GM23338 (cell line): ENCODE measurements around the gene SPECC1L.

Experiments used
- CREB1 ChIP-seq: fragments of 250-450 bp; sonication (Bioruptor Pico); IDR thresholded peaks from 2 replicates; pipeline ENCODE4 v1.5.0; 2020; ENCODE audit warnings: low read depth, mild to moderate bottlenecking, moderate library complexity
- EZH2 ChIP-seq: fragments of 200-600 bp; sonication (generic); IDR thresholded peaks from one replicate; pipeline ENCODE4 v1.8.0; 2017; ENCODE audit warnings: antibody characterized with exemption, mild to moderate bottlenecking, low read depth; ENCODE audit not compliant: unreplicated experiment
- EZH2phosphoT487 ChIP-seq: fragments of 200-600 bp; sonication (generic); IDR thresholded peaks from one replicate; pipeline ENCODE4 v1.8.1; 2018; ENCODE audit warnings: antibody characterized with exemption; ENCODE audit not compliant: unreplicated experiment
- JUNB ChIP-seq: IDR thresholded peaks from one replicate; pipeline ENCODE4 v1.6.1; 2016; ENCODE audit warnings: antibody characterized with exemption; ENCODE audit not compliant: unreplicated experiment
- NANOG ChIP-seq: IDR thresholded peaks from 2 replicates; pipeline ENCODE4 v1.6.1; 2016; ENCODE audit warnings: antibody characterized with exemption, borderline replicate concordance
- POLR2AphosphoS5 ChIP-seq: IDR thresholded peaks from 2 replicates; pipeline ENCODE4 v1.6.1; 2016; ENCODE audit warnings: antibody characterized with exemption, low read depth
- ZNF114 ChIP-seq: fragments of 250-450 bp; sonication (Bioruptor Pico); IDR thresholded peaks from 2 replicates; pipeline ENCODE4 v1.5.0; 2020; ENCODE audit warnings: mild to moderate bottlenecking, moderate library complexity
- ZNF331 ChIP-seq: fragments of 250-450 bp; sonication (Bioruptor Pico); IDR thresholded peaks from 2 replicates; pipeline ENCODE4 v1.5.0; 2020; ENCODE audit warnings: low read depth, mild to moderate bottlenecking, moderate library complexity
- TF ChIP-seq, protein P1 (sequence below), 2 experiments: fragments of 200-600 bp in 1 of 2; sonication (generic) in 1 of 2; conservative IDR thresholded peaks; 2 replicates each; pipeline versions ENCODE4 v1.5.1 to v1.6.1; 2016 to 2017; ENCODE audit warnings: antibody characterized with exemption in 2 of 2, low read depth in 2 of 2, mild to moderate bottlenecking in 2 of 2, moderate library complexity in 1 of 2
- TF ChIP-seq, protein P2 (sequence below): IDR thresholded peaks from one replicate; pipeline ENCODE4 v1.6.1; 2018; ENCODE audit warnings: antibody characterized with exemption; ENCODE audit not compliant: unreplicated experiment
- TF ChIP-seq, protein P3 (sequence below): fragments of 250-450 bp; sonication (Bioruptor Pico); IDR thresholded peaks from 2 replicates; pipeline ENCODE4 v1.5.0; 2020; ENCODE audit warnings: mild to moderate bottlenecking, moderate library complexity
- TF ChIP-seq, protein P4 (sequence below): IDR thresholded peaks from 2 replicates; pipeline ENCODE4 v1.6.1; 2016; ENCODE audit warnings: antibody characterized with exemption

DNA sequence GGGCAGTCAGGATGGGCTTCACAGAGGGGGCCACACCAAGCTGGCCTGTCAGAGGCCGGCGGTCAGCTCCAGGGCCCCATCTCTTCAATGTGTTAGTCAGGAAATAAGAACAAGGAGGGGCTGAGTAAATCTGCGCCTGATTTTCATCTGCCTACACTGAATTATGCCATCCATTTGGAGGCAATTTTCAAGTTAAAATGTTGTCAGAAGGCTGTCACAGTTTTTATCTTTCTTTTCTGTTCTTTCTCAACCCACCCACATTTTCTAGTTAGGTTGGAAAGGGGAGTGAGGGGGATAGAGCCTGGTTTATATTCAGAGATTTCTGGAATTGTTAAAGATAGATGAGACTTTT lies 175.6 kb downstream of the SPECC1L start:
- TF ChIP-seq, protein P1, sequence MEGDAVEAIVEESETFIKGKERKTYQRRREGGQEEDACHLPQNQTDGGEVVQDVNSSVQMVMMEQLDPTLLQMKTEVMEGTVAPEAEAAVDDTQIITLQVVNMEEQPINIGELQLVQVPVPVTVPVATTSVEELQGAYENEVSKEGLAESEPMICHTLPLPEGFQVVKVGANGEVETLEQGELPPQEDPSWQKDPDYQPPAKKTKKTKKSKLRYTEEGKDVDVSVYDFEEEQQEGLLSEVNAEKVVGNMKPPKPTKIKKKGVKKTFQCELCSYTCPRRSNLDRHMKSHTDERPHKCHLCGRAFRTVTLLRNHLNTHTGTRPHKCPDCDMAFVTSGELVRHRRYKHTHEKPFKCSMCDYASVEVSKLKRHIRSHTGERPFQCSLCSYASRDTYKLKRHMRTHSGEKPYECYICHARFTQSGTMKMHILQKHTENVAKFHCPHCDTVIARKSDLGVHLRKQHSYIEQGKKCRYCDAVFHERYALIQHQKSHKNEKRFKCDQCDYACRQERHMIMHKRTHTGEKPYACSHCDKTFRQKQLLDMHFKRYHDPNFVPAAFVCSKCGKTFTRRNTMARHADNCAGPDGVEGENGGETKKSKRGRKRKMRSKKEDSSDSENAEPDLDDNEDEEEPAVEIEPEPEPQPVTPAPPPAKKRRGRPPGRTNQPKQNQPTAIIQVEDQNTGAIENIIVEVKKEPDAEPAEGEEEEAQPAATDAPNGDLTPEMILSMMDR (conservative IDR thresholded peaks at IDR 0.05; ENCODE audit: low read depth in 2 of 2): no peak
- no peak for TF ChIP-seq EZH2
- TF ChIP-seq, protein P2, sequence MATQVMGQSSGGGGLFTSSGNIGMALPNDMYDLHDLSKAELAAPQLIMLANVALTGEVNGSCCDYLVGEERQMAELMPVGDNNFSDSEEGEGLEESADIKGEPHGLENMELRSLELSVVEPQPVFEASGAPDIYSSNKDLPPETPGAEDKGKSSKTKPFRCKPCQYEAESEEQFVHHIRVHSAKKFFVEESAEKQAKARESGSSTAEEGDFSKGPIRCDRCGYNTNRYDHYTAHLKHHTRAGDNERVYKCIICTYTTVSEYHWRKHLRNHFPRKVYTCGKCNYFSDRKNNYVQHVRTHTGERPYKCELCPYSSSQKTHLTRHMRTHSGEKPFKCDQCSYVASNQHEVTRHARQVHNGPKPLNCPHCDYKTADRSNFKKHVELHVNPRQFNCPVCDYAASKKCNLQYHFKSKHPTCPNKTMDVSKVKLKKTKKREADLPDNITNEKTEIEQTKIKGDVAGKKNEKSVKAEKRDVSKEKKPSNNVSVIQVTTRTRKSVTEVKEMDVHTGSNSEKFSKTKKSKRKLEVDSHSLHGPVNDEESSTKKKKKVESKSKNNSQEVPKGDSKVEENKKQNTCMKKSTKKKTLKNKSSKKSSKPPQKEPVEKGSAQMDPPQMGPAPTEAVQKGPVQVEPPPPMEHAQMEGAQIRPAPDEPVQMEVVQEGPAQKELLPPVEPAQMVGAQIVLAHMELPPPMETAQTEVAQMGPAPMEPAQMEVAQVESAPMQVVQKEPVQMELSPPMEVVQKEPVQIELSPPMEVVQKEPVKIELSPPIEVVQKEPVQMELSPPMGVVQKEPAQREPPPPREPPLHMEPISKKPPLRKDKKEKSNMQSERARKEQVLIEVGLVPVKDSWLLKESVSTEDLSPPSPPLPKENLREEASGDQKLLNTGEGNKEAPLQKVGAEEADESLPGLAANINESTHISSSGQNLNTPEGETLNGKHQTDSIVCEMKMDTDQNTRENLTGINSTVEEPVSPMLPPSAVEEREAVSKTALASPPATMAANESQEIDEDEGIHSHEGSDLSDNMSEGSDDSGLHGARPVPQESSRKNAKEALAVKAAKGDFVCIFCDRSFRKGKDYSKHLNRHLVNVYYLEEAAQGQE: no peak
- TF ChIP-seq EZH2phosphoT487: no peak
- TF ChIP-seq JUNB: no peak
- TF ChIP-seq CREB1 (CRISPR knock-in tag): no peak
- TF ChIP-seq POLR2AphosphoS5: no peak
- TF ChIP-seq NANOG: no peak
- TF ChIP-seq ZNF331 (CRISPR knock-in tag): no peak
- no peak for TF ChIP-seq ZNF114
- TF ChIP-seq, protein P3, sequence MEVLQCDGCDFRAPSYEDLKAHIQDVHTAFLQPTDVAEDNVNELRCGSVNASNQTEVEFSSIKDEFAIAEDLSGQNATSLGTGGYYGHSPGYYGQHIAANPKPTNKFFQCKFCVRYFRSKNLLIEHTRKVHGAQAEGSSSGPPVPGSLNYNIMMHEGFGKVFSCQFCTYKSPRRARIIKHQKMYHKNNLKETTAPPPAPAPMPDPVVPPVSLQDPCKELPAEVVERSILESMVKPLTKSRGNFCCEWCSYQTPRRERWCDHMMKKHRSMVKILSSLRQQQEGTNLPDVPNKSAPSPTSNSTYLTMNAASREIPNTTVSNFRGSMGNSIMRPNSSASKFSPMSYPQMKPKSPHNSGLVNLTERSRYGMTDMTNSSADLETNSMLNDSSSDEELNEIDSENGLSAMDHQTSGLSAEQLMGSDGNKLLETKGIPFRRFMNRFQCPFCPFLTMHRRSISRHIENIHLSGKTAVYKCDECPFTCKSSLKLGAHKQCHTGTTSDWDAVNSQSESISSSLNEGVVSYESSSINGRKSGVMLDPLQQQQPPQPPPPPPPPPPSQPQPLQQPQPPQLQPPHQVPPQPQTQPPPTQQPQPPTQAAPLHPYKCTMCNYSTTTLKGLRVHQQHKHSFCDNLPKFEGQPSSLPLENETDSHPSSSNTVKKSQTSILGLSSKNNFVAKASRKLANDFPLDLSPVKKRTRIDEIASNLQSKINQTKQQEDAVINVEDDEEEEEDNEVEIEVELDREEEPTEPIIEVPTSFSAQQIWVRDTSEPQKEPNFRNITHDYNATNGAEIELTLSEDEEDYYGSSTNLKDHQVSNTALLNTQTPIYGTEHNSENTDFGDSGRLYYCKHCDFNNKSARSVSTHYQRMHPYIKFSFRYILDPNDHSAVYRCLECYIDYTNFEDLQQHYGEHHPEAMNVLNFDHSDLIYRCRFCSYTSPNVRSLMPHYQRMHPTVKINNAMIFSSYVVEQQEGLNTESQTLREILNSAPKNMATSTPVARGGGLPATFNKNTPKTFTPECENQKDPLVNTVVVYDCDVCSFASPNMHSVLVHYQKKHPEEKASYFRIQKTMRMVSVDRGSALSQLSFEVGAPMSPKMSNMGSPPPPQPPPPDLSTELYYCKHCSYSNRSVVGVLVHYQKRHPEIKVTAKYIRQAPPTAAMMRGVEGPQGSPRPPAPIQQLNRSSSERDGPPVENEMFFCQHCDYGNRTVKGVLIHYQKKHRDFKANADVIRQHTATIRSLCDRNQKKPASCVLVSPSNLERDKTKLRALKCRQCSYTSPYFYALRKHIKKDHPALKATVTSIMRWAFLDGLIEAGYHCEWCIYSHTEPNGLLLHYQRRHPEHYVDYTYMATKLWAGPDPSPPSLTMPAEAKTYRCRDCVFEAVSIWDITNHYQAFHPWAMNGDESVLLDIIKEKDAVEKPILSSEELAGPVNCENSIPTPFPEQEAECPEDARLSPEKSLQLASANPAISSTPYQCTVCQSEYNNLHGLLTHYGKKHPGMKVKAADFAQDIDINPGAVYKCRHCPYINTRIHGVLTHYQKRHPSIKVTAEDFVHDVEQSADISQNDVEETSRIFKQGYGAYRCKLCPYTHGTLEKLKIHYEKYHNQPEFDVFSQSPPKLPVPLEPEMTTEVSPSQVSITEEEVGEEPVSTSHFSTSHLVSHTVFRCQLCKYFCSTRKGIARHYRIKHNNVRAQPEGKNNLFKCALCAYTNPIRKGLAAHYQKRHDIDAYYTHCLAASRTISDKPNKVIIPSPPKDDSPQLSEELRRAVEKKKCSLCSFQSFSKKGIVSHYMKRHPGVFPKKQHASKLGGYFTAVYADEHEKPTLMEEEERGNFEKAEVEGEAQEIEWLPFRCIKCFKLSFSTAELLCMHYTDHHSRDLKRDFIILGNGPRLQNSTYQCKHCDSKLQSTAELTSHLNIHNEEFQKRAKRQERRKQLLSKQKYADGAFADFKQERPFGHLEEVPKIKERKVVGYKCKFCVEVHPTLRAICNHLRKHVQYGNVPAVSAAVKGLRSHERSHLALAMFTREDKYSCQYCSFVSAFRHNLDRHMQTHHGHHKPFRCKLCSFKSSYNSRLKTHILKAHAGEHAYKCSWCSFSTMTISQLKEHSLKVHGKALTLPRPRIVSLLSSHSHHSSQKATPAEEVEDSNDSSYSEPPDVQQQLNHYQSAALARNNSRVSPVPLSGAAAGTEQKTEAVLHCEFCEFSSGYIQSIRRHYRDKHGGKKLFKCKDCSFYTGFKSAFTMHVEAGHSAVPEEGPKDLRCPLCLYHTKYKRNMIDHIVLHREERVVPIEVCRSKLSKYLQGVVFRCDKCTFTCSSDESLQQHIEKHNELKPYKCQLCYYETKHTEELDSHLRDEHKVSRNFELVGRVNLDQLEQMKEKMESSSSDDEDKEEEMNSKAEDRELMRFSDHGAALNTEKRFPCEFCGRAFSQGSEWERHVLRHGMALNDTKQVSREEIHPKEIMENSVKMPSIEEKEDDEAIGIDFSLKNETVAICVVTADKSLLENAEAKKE (CRISPR knock-in tag): no peak
- TF ChIP-seq, protein P4, sequence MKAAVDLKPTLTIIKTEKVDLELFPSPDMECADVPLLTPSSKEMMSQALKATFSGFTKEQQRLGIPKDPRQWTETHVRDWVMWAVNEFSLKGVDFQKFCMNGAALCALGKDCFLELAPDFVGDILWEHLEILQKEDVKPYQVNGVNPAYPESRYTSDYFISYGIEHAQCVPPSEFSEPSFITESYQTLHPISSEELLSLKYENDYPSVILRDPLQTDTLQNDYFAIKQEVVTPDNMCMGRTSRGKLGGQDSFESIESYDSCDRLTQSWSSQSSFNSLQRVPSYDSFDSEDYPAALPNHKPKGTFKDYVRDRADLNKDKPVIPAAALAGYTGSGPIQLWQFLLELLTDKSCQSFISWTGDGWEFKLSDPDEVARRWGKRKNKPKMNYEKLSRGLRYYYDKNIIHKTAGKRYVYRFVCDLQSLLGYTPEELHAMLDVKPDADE: no peak
